Liver (tissue), 9 donors: Measurements from ENCODE around the gene MOB1B. TPM values are rescaled to one million over a fixed set of nuclear protein-coding genes. Genes with fewer than 3 reads are reported as not detected.

Experiments
- DNase-seq: peaks from one replicate; pipeline ENCODE4 v3.0.0-alpha.2; 2017; ENCODE audit warnings: low spot score
- H3K27ac ChIP-seq, 2 donors: one replicate each; pipeline ENCODE4 v1.7.0; 2013; ENCODE audit warnings: inconsistent platforms in 2 of 2, low read length in 2 of 2, control low read depth in 1 of 2, low read depth in 1 of 2, mild to moderate bottlenecking in 1 of 2
- H3K27me3 ChIP-seq, 4 donors: one replicate each; pipeline versions ENCODE4 v1.6.1 to v1.7.0; 2013; ENCODE audit warnings: low read length in 3 of 4, inconsistent platforms in 1 of 4, mild to moderate bottlenecking in 1 of 4, moderate library complexity in 1 of 4; ENCODE audit not compliant: control insufficient read depth in 4 of 4, insufficient read depth in 4 of 4
- H3K36me3 ChIP-seq, 4 donors: one replicate each; pipeline versions ENCODE4 v1.6.1 to v1.7.0; 2013; ENCODE audit warnings: low read length in 3 of 4, mild to moderate bottlenecking in 3 of 4, low read depth in 1 of 4, moderate library complexity in 1 of 4; ENCODE audit not compliant: control insufficient read depth in 4 of 4, insufficient read depth in 3 of 4
- H3K4me1 ChIP-seq, 4 donors: one replicate each; pipeline versions ENCODE4 v1.6.1 to v1.7.0; 2013; ENCODE audit warnings: low read length in 3 of 4, mild to moderate bottlenecking in 3 of 4, moderate library complexity in 1 of 4; ENCODE audit not compliant: control insufficient read depth in 4 of 4, insufficient read depth in 4 of 4
- H3K4me3 ChIP-seq, 3 donors: one replicate each; pipeline versions ENCODE4 v1.6.1 to v1.7.0; 2013; ENCODE audit warnings: low read length in 3 of 3, control low read depth in 1 of 3, low read depth in 1 of 3, mild to moderate bottlenecking in 1 of 3
- H3K9ac ChIP-seq, 2 donors: one replicate each; pipeline ENCODE4 v1.7.0; 2013; ENCODE audit warnings: low read length in 2 of 2, mild to moderate bottlenecking in 2 of 2, moderate library complexity in 2 of 2, control low read depth in 1 of 2, low read depth in 1 of 2
- H3K9me3 ChIP-seq, 4 donors: one replicate each; pipeline versions ENCODE4 v1.6.1 to v1.7.0; 2013; ENCODE audit warnings: low read length in 3 of 4; ENCODE audit not compliant: control insufficient read depth in 4 of 4
- FOXA2 ChIP-seq: IDR thresholded peaks from 2 replicates; pipeline ENCODE4 v1.6.1; 2016; ENCODE audit warnings: antibody characterized with exemption
- GABPA ChIP-seq, 2 donors: IDR thresholded peaks in 1 of 2; conservative IDR thresholded peaks in 1 of 2; 2 replicates each; pipeline ENCODE4 v1.6.1; 2016; ENCODE audit warnings: antibody characterized with exemption in 2 of 2, mild to moderate bottlenecking in 1 of 2, moderate library complexity in 1 of 2
- HNF4A ChIP-seq, 2 donors: conservative IDR thresholded peaks; 2 replicates each; pipeline ENCODE4 v1.6.1; 2016; ENCODE audit warnings: antibody characterized with exemption in 2 of 2, mild to moderate bottlenecking in 2 of 2
- HNF4G ChIP-seq: IDR thresholded peaks from 2 replicates; pipeline ENCODE4 v1.6.1; 2016; ENCODE audit warnings: antibody characterized with exemption
- NR2F2 ChIP-seq: IDR thresholded peaks from 2 replicates; pipeline ENCODE4 v1.6.1; 2016; ENCODE audit warnings: antibody characterized with exemption
- RAD21 ChIP-seq, 2 donors: IDR thresholded peaks; 2 replicates each; pipeline ENCODE4 v1.6.1; 2016; ENCODE audit warnings: antibody characterized with exemption in 2 of 2, mild to moderate bottlenecking in 2 of 2
- REST ChIP-seq: IDR thresholded peaks from 2 replicates; pipeline ENCODE4 v1.6.1; 2016; ENCODE audit warnings: antibody characterized with exemption, mild to moderate bottlenecking
- RXRA ChIP-seq, 2 donors: IDR thresholded peaks; 2 replicates each; pipeline ENCODE4 v1.6.1; 2017 to 2018; ENCODE audit warnings: antibody characterized with exemption in 2 of 2, mild to moderate bottlenecking in 1 of 2
- SP1 ChIP-seq: IDR thresholded peaks from 2 replicates; pipeline ENCODE4 v1.6.1; 2018; ENCODE audit warnings: antibody characterized with exemption, mild to moderate bottlenecking
- ZBTB33 ChIP-seq: IDR thresholded peaks from 2 replicates; pipeline ENCODE4 v1.6.1; 2016; ENCODE audit warnings: antibody characterized with exemption
- WGBS: extraction: QIAGEN DNeasy Blood & Tissue Kit; methylation state at CpG from one replicate; pipeline ENCODE4 v1.1.7; 2013; 5-methylcytosine and 5-hydroxymethylcytosine counted together
- polyA plus RNA-seq, 2 donors: library from polyadenylated mRNA; stranded (reverse) in 1 of 2; unstranded in 1 of 2; fragments of 200-250 nt in 1 of 2; fragments of >200 nt in 1 of 2; fragmentation: Nextera tagmentation in 1 of 2; extraction: Ambion mirVana in 1 of 2; gene quantifications; one replicate each; pipeline versions ENCODE4 v1.2.1 to v1.2.3, GENCODE V29; 2013 to 2015
- total RNA-seq, 2 donors: library from RNA; depleted of rRNA; stranded (reverse); fragments of >200 nt; gene quantifications; one replicate each; pipeline ENCODE4 v1.2.3, GENCODE V29; 2014
- donor health status: healthy.
- donor health status: healthy.
- donor health status: healthy.
- donor health status: healthy.
- donor health status: healthy.

MOB1B gene
- total and polyA plus RNA-seq, 4 donors = 2.1 to 69.0 (median 3.7) TPM

- Histone ChIP-seq H3K4me3 (no peak overlapping the region), H3K9me3 (no peaks in the 10 kb centered on the region), H3K27ac (no peak overlapping the region), H3K27me3 (no peaks in the 10 kb centered on the region), H3K9ac (no peak overlapping the region), H3K4me1 (peaks cover 0 to 4% (median under 1%) of the 10 kb centered on the region in 4 donors), H3K36me3 (no peaks in the 10 kb centered on the region)
- TF ChIP-seq HNF4G = no peak
- no peak for TF ChIP-seq REST
- no peak for TF ChIP-seq ZBTB33
- TF ChIP-seq HNF4A (conservative IDR thresholded peaks at IDR 0.05) = no peak
- no peak for TF ChIP-seq RXRA (IDR thresholded peaks at IDR 0.05)
- DNase-seq = no peak
- WGBS = 84% methylated on average over 4 of the region's 4 CpGs
Observed at GRCh38 chr4:70946939-70947338, 44.8 kb downstream of the MOB1B start.

GRCh38 chr4:70948665-70949260 lies 46.6 kb downstream of the MOB1B start:
- Histone ChIP-seq H3K4me1 (peaks cover 0 to 4% (median under 1%) of the 10 kb centered on the region in 4 donors), H3K9ac (no peak overlapping the region), H3K36me3 (no peaks in the 10 kb centered on the region), H3K27me3 (no peaks in the 10 kb centered on the region), H3K4me3 (no peak overlapping the region), H3K9me3 (no peaks in the 10 kb centered on the region), H3K27ac (no peak overlapping the region)
- TF ChIP-seq REST = no peak
- no peak for TF ChIP-seq GABPA (IDR thresholded peaks at IDR 0.05 in 1 of 2, conservative IDR thresholded peaks at IDR 0.05 in 1 of 2)
- TF ChIP-seq RXRA (IDR thresholded peaks at IDR 0.05) = no peak
- 84% methylated on average over 5 of the region's 5 CpGs for WGBS
- no peak for DNase-seq

- Histone ChIP-seq H3K27me3 (no peaks in the 10 kb centered on the region), H3K4me1 (no peaks in the 10 kb centered on the region), H3K4me3 (no peak overlapping the region), H3K27ac (no peak overlapping the region), H3K36me3 (no peaks in the 10 kb centered on the region), H3K9ac (no peak overlapping the region), H3K9me3 (no peaks in the 10 kb centered on the region)
- 47% methylated on average over 1 of the region's 1 CpG for WGBS
- DNase-seq = no peak
- TF ChIP-seq FOXA2 (no peak), NR2F2 (no peak), ZBTB33 (no peak), SP1 (no peak), RAD21 (IDR thresholded peaks at IDR 0.05) (no peak)
Observed at GRCh38 chr4:70954032-70954431, 51.9 kb downstream of the MOB1B start.
